CD1c-positive myeloid dendritic cell (primary cell): ENCODE data around the gene PRKAR1A.
"Not testable (repeated sequence)": the region's sequence is repeated elsewhere in the genome, so short reads cannot be mapped to it uniquely, and the experiment has no call there.

Experiments used
- DNase-seq: peaks from one replicate; pipeline ENCODE4 v3.0.0-alpha.2; 2016; ENCODE audit errors: extremely low spot score

PRKAR1A gene

DNA sequence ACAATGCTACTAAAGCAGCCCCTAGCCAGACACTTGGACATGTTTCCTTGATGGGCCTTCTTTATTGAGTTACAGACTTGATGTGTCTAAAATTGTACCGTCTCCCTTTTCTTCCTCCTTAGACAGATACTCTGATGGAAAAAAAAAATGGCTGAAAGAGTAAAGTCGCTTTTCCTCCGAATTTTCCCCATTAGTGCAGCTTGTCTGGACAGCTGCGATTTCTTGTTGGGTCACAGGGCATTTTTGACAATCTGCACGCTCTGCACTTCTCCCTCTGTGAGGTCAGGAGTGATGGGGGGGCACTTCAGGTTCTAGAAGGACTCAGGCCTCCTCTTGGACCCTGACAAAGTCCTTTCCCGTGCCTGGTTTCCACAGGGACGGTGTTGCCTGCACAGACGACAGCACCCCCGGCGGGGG lies 968 bp upstream of the PRKAR1A start:
- DNase-seq: peak; percentile 57

DNA sequence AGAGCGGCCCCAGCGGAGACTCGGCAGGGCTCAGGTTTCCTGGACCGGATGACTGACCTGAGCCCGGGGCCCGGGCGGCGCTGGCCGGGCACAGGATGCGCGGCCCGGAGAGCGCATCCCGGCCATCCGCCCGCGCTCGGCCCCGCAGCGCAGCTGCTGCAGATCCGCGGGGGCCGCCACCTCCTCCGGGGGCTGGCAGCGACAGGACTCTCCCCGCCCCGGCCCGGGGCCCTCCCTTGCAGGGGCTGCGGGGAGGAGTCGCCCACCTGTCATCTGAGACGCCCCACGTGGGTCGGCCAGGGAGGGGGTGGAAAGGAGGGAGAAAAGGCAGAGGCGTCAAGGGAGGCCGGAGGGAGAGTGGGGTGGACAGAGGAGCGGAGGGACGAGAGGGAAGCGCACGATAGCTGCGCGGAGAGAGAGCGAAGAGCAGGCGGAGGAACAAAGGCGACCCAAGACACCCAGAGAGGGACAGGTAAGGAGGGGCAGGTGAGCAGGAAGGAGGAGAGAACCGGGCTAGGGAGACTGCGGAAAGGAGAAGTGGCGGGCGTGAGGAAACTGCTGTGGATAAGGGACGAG lies 471 bp upstream of the PRKAR1A start:
- DNase-seq: peak; percentile 60

DNA sequence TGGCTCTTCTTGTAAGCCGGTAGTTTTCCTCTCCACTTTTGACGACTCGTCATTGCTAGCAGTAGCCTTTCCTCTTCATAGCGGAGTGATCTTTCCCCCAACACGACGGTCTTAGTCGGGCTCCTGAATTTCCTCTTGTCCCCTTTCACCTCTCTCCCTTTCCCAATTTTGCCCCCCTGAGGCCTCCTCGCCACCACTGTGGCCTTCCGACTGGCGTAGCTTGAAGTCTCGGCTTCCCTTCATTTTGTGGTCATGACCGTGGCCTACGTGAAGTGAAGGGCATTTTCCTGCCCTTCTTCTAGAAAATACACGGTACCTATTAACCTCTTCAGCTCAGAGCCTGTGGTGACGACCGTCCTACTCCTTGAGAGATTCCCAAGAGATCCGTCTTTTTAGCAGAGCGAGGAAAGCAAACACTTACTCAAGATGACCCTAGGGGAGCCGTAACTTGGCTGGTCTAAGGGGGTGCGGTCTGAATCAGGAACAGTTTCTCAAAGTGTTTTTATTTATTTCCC lies 787 bp downstream of the PRKAR1A start:
- peak; percentile 54 for DNase-seq

DNA sequence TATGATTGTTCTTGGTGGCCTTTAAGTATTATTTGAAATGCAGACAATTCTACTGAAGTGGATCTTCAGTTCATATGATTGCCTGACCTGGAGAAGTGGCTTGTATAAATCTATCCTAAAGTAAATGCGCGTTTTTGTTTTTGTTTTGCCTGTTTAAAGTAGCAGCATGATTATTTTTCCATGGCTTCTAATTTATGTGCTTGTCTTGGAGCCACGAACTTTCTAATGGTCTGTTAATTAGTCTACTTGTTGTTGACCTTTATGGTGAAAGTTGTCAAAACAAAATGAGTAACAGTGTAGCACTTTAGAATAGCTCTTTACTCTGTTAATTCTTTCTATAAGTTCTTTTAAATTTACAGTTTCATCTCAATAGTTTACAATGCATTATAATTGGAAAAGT lies 1.7 kb downstream of the PRKAR1A start:
- no peak for DNase-seq

DNA sequence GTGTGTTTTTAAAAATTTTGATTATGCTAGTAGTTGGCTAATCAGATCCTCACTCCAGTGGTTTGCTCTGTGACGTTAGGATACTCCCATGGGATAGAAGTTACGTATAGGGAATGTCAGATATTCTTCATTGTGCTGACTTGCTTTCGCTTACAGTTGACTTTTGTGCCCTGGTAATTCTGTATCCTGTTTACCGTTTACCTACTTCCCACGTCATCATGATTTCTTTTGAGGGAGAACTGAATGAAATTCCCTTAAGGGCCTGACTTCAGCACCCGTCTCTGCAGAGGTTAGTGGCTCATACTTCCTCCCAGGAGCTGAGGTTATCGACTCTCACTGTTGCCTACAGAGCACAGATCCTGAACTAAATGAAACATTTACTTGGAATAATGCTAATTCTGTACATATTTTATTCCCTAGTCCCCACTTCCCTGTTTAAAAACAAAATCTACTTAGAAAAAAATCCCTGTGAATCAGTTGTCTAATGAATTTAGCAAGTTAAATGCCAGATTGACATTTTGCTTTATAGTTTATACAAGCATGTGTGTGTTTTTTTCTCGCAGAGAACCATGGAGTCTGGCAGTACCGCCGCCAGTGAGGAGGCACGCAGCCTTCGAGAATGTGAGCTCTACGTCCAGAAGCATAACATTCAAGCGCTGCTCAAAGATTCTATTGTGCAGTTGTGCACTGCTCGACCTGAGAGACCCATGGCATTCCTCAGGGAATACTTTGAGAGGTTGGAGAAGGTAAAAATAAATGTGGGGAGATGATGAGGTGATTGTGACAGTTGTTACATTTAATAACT lies 2.8 kb downstream of the PRKAR1A start:
- DNase-seq: peak; percentile 37

DNA sequence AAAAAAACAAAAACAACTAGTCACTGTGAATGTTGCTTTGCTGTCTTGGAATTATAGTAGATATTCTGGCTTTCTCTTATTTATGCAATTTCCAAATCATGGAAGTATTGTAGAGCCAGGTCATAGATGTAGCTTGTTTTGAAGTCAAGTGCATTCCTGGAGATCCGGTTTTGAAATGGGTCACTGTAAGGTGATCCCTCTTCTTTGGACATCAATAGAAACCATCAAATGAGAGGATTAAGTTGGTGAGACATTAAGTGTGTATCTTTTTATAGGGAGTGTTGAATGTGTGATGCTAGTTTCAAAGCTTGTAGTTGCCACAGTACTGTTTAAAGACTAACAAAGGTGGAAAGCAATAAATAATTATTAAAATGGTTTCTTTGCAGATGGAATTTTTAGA lies 4.5 kb downstream of the PRKAR1A start:
- DNase-seq: no peak

DNA sequence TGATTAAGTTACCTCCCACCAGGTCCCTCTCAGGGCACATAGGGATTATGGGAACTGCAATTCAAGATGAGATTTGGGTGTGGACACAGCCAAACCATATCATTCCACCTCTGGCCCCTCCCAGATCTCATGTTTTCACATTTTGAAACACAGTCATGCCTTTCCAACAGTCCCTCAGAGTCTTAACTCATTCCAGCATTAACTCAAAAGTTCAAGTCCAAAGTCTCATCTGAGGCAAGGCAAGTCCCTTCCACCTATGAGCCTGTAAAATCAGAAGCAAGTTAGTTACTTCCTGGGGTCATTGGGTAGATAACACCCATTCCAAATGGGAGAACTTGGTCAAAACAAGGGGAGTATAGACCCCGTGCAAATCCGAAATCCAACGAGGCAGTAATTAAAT lies 5.4 kb downstream of the PRKAR1A start:
- DNase-seq: not testable (repeated sequence)

DNA sequence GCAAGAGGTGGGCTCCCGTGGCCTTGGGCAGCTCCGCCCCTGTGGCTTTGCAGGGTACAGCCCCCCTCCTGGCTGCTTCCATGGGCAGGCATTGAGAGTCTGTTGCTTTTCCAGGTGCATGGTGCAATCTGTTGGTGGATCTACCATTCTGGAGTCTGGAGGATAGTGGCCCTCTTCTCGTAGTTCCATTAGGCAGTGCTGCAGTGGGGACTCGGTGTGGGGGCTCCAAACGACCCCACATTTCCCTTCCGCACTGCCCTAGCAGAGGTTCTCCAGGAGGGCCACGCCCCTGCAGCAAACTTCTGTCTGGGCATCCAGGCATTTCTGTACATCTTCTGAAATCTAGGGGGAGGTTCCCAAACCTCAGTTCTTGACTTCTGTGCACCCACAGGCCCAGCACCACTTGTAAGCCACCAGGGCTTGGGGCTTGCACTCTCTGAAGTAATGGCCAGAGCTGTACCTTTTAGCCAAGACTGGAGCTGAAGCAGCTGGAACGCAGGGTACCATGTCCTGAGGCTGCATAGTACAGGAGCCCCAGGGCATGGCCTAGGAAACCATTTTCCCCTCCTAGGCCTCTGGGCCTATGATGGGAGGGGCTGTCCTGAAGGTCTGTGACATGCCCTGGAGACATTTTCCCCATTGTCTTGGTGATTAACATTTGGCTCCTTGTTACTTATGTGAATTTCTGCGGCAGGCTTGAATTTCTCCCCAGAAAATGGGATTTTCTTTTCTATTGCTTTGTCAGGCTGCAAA lies 6.0 kb downstream of the PRKAR1A start:
- DNase-seq: no peak

DNA sequence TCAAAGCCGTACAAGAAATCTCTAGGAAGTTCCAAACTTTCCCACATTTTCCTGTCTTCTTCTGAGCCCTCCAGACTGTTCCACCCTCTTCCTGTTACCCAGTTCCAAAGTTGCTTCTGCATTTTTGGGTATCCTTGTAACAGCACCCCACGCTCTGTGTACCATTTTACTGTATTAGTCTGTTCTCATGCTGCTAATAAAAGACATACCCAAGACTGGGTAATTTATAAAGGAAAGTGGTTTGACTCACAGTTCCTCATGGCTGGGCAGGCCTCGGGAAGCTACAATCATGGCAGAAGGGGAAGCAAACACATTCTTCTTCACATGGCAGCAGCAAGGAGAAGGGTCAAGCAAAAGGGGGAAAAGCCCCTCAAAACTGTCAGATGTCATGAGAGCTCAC lies 6.8 kb downstream of the PRKAR1A start:
- peak; percentile 56 for DNase-seq

DNA sequence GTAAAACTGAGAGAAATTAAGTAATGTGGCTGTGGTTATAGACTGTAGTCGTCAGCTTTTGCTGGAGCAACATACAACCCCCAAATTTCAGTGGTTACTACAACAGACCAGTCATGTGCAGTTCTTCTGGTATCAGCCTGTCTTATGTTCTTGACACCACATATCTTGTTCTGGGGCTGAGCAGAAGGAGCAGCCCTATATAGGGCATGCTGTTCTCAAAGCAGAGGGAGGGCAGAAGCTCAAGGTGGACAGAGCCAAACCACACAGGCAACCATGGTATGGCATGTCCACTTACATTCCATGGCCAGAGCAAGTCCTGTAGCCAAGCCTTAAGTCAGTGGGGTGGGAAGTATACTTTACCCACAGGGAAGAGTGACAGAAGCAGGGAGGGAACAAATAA lies 7.7 kb downstream of the PRKAR1A start:
- no peak for DNase-seq

DNA sequence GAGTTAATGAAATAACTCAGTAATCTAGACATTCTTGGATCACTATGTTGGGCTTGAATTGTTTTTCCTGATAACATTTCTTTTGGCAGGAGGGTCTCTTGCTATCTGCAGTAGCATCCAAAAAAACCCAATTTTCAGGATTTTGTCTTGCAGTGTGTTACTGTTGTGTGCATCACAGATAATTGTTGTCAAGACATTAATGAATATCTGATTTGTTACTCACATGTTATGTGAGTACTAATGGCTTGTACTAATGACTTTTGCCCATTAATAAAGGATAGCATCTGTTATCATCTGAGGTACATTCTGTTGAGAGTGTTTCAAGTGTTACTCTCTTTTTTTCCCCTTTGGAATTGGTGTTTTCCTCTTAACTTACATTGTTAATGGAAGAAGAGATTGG lies 10.0 kb downstream of the PRKAR1A start:
- no peak for DNase-seq

DNA sequence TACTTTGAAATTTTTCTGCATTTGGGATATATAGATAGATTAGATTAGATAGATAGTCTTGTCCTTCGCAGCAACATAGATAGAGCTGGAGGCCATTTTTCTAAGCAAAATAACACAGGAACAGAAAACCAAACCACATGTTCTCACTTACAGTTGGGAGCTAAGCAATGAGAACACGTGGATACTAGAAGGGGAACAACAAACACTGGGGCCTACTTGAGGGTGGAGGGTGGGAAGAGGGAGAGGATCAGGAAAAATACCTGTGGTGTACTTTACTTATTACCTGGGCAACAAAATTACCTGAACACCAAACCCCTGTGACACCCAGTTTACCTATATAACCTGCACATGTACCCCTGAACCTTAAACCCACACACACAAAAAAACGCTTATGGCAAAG lies 14.3 kb downstream of the PRKAR1A start:
- DNase-seq: no peak

DNA sequence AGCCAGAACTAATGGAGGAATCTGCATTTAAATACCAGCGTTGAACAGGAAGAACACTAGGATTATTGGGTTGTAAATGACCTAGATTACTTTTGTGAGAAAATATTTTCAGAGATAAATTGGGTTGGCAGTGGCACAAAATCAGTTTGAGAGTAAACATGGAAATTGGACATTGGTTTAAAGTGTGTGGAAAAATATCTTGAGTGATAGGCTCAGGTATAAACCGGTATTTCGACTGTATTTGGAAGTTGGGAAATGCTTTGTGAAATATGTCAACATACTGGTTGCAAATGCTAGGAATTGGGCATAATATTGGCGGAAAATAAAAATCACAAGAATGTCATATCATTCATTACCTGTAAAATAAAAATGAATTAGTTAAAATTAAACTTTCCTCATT lies 15.1 kb downstream of the PRKAR1A start:
- DNase-seq: no peak

DNA sequence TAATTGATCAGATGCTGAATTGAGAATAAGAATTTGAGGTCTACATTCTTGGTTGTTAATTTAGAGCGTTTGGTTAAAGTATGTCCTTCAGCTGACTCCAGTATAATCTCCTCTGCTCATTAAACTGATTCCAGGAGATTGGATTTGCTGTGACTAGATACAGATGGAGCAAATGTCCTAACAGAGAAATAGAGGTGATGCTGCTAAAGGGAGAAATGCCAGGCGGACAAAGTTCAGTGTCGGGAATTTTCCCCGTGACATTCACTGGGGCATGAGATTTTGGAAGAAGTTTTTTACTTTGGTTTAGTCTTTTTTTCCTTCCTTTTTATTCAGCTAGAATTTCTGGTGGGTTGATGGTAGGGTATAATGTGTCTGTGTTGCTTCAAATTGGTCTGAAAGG lies 19.0 kb downstream of the PRKAR1A start:
- DNase-seq: no peak

DNA sequence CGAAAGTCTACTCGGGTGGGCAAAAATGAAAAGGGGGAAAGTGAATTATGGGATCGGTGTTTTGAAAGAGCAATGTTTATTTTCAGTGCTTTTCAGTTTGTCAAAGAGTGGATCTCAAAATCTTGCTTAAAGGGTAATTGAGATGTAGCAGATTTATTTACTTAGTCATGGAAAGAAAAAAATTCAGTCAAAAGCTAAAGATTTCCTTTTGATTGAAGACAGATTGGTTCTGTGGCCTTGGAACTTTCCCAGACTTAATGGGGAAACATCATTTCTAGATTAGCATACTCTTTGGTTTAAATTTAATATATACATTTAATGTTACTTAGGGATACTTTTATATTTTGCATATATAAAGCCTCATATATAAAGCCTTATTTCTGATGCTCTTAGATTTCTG lies 20.6 kb downstream of the PRKAR1A start:
- DNase-seq: no peak

DNA sequence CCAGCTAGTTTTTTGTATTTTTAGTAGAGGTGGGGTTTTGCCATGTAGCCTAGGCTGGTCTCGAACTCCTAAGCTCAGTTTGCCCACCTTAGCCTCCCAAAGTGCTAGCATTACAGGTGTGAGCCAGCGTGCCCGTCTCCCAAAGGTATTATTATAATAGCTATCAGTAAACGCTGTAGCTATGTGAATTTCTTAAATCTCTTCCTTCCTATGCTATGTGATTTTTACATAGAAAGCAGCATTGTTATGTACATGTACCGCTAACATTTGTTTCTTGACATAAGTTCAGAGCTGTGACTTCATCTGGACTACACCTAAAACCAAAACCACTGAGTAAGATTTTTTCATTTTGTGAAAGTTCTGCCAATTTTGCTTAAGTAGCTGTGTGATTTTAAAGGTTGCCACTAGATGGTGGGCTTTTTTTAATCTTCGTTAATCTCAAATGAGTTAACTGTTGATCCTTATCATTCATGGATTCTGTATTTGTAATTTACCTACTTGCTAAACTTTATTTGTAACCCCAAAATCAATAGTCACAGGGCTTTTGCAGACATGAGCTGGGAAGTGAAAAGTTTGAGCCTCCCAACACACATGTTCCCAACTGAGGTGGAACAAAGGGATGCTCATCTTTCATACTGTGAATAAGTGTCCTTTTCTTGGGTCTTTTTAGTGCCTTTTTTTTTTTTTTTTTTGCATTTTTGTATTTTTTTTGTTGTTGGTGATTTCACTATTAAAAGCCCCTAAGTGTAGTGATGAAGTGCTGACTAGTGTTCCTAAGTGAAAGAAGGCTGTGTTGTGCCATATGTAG lies 21.9 kb downstream of the PRKAR1A start:
- DNase-seq: peak; percentile 29

DNA sequence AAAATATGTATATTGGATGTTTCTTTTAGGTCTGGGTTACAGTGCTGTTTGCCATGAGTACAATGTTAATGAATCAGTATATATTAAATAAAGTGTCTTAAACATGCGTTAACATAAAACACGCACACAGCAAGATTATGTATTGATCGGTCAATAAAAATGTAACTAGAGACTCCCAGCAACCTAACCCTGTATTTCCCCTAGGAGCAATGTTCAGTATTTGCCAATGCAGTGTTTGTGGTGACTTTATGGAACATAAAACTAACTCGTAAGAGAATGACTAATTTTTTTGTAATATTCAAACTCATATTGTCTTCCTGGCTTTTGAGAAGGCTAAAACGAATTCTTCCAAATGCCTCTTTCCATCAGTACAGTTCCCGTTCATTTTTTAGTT lies 22.5 kb downstream of the PRKAR1A start:
- DNase-seq: no peak

DNA sequence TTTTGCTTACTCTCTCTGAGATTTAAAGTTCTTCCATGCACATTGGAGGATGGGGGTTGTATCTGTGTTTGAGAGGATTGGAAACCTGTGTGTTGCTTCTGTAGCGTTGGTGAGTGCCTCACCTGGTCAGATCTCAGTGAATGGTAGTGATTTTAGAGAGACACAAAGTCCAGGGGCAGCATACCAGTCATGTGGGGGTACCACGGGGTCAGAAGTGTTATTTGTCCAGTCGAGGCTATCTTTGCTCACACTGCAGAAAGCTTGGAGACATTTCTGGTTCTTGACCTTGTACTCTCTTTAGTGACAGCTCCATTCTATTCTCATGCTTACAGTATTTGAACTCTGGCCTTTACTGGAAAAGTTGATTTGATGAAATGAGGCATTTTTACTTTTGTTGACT lies 23.7 kb downstream of the PRKAR1A start:
- no peak for DNase-seq

DNA sequence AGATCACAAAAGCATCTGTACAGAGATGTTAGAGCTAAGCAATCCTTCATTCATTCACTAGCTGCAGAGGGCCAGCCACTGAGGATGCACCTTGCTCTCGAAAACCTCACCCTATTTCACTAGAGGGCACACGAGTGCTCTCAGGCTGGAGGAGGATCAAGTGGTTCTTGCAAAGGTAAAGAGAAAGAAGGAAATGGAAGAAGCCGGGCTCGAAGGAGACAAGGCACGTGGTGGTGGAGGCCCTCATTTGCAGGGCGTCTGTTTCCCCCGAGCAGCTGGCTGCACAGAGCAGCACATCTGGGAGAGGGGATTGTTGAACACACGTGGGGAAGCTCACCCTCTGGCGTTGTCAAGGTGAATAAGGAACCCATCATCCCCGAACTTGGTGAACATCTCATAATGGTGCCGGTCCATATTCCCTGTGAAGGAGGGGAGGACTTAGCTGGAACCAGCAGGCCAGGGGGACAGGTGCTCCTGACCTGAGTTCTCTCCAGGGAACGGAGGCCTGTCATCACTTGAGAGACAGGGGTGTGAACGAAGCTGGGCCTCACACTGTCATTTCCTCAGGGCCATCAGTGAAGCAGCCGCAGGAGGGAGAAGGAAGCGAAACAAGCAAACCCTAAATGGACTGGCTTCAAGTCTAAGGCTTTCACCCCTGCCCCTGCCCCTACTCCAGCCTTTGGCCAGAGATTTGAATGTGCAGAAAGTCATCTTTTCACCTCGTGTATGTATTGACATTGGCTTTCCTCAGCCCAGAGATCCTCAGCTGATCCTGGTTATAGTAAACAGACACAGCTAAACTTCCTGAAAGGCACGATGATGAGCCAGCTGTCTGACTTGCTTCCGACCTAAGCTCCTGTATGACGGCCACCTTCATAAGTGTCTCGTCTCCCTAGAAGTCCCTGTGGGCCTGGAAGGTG lies 27.6 kb downstream of the PRKAR1A start:
- DNase-seq: peak; percentile 7

DNA sequence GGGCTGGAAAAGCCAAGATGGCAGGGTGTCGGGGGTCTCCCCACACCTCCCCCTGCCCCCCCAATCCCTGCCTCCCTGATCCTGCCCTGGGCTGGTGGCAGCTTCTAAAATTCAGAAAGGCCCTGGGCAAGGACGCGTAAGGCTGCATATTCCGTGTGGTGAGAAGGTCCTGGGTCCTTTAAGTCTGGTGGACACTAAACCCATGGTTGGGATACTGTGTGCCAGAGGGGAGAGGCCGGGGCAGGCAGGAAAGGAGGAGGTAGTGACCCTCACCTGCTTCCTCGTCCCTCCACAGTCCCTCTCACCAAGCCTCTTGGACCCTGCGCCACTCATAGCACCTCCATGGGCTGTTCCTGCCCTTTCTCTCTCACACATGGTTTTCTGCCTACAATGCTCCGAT lies 28.8 kb downstream of the PRKAR1A start:
- DNase-seq: no peak

DNA sequence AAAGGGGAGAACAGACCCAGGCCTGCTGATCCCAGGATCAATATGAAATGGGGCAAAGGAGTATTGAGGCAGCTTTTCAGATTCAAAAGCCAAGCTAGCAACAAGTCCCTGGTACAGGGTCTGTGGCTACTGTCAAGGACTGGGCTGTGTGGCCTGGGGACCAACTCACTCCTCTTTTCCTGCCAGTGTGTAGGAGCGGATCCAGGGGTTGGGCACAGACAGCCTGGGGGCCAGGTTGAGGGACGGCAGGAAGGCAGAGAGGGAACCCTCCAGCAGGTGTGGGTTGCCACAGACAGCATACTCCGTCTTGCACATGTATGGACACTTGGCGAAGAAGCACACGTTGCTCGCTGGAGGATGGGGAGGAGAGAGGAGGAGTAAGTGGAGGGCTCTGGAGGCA lies 29.6 kb downstream of the PRKAR1A start:
- DNase-seq: no peak
